Measurements from ENCODE around the gene ZFAND6. TPM values are rescaled to one million over a fixed set of nuclear protein-coding genes. Genes with fewer than 3 reads are reported as not detected.

Gene ZFAND6
- total RNA-seq, 4 donors from 2014 or later = 215 to 324 (median 226) TPM

DNA sequence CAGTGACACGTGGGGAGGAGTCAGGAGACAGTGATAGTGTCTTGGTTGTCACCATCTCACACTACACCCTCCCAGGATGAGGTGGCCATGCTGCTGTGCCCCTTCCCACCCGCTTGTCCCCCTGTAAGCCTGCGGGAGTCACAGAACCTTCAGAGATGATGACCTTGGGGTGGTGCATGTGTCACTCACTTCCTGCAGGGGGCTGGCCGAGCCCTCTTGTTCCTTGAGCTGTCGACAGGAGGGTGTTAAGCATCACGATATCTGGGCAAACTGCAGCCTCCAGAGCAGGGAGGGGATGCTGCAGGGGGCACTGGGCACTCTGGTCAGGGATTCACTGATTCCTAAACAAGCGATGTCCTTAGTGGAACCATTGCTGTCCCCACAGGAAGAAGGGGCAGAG, 121.0 kb downstream of the ZFAND6 start:
- intact Hi-C loops (cut with DNase I) = no loop called here
- no peaks in the 10 kb centered on the region for H3K27me3 ChIP-seq
- TF ChIP-seq, protein P1, sequence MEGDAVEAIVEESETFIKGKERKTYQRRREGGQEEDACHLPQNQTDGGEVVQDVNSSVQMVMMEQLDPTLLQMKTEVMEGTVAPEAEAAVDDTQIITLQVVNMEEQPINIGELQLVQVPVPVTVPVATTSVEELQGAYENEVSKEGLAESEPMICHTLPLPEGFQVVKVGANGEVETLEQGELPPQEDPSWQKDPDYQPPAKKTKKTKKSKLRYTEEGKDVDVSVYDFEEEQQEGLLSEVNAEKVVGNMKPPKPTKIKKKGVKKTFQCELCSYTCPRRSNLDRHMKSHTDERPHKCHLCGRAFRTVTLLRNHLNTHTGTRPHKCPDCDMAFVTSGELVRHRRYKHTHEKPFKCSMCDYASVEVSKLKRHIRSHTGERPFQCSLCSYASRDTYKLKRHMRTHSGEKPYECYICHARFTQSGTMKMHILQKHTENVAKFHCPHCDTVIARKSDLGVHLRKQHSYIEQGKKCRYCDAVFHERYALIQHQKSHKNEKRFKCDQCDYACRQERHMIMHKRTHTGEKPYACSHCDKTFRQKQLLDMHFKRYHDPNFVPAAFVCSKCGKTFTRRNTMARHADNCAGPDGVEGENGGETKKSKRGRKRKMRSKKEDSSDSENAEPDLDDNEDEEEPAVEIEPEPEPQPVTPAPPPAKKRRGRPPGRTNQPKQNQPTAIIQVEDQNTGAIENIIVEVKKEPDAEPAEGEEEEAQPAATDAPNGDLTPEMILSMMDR (IDR thresholded peaks at IDR 0.05) = no peak
- no peak for TF ChIP-seq POLR2A (IDR thresholded peaks at IDR 0.05)
- H3K4me1 ChIP-seq = peaks cover 3 to 13% of the 10 kb centered on the region in 2 donors
- DNase-seq = no peak
- peaks cover 3 to 7% of the 10 kb centered on the region in 2 donors for H3K36me3 ChIP-seq
- H3K4me3 ChIP-seq (replicated peaks in 1 of 3) = no peak overlapping the region
- H3K27ac ChIP-seq = no peak overlapping the region
- WGBS, 2 donors = 86 to 93% methylated on average over 4 to 7 of the region's 7 CpGs
- H3K9me3 ChIP-seq = no peaks in the 10 kb centered on the region

DNA sequence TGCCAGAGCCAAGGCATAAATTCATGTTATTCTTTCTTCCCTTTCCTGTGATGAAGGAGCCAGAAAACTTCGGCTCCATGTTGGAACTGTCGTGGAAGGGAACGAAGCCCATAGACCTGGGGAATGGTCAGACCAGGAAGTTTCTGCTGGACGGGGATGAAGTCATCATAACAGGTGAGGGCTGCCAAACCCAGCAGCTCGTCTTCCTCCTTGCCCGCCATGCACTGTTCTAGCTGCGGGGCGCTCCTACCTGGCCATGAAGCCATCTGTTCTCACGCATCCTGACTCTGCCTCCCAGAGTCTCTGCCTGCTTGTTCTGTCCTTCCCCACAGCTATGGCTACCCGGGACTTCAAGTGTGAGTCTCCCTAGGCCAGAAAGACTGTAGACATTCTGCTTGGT, 121.5 kb downstream of the ZFAND6 start:
- DNase-seq = no peak
- intact Hi-C loops (cut with DNase I) = no loop called here
- Histone ChIP-seq H3K4me1 (peaks cover 3 to 13% of the 10 kb centered on the region in 2 donors), H3K36me3 (peaks cover 3 to 10% of the 10 kb centered on the region in 2 donors), H3K27ac (no peak overlapping the region), H3K27me3 (no peaks in the 10 kb centered on the region), H3K9me3 (no peaks in the 10 kb centered on the region), H3K4me3 (replicated peaks in 1 of 3) (no peak overlapping the region)
- TF ChIP-seq POLR2A (IDR thresholded peaks at IDR 0.05) = no peak
- TF ChIP-seq, protein P1 (IDR thresholded peaks at IDR 0.05) = no peak
- 96% methylated on average over 10 of the region's 10 CpGs for WGBS, 2 donors

DNA sequence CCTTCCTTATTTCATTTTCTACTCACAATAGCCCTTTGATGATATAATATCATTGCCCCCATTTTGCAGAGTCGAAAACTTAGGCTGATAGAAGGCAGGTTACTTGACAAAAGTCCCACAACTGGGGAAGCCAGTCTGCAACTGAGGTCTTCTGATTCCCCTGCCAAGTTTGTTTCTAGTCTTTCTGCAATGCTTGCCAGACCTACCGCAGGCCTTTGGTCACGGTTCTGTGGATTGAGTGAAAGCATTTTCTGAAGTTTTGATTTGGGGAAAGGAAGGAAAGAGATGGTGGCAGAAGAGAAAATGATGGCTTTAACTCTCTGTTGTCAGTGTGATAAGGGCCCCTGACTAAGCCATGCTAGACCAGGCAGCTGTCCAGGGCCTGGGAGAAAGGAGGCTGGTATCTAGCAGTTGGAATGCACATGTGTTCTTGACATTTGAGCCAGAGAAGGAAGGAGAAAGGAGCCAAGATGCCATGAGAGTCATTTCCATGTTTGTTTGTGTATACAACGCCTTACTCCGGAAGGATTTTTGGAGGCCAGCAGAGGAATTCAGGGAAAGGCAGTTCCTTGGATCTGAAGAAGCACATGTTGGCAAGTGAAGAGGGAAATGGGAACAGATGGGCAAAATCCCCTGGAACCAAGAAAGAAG, 123.3 kb downstream of the ZFAND6 start:
- no peak for TF ChIP-seq POLR2A (IDR thresholded peaks at IDR 0.05)
- TF ChIP-seq, protein P1 (IDR thresholded peaks at IDR 0.05) = no peak

DNA sequence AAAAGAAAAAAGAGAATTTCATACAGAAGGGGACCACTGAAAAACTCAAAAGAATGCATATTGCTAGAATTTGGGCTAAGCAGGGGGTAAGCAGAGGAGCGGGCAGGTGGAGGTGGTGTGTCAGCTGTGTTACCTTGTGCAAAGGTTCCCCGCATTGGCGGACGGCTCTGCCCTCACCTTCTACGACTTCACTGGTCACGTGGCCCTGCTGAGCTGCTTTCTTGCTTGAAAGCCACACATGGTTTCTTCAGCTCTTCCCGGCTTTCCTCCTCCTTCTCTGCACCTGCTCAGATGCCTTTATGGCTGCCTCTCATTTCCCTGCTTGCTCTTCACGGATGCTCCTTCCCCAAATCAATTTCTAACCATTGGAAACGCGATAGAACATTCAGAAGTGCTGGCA, 123.8 kb downstream of the ZFAND6 start:
- DNase-seq = no peak
- Histone ChIP-seq H3K4me1 (peaks cover 3 to 9% of the 10 kb centered on the region in 2 donors), H3K27ac (no peak overlapping the region), H3K4me3 (replicated peaks in 1 of 3) (no peak overlapping the region), H3K36me3 (peaks cover 3 to 18% of the 10 kb centered on the region in 2 donors), H3K27me3 (no peaks in the 10 kb centered on the region), H3K9me3 (no peaks in the 10 kb centered on the region)
- WGBS, 2 donors = 93 to 94% methylated on average over 10 of the region's 10 CpGs
- intact Hi-C loops (cut with DNase I) = no loop called here
- TF ChIP-seq, protein P1 (IDR thresholded peaks at IDR 0.05) = no peak
- no peak for TF ChIP-seq POLR2A (IDR thresholded peaks at IDR 0.05)

More for the DNA sequence above, 123.3 kb downstream of the ZFAND6 start:
- intact Hi-C loops (cut with DNase I) = no loop called here
- no peaks in the 10 kb centered on the region for H3K9me3 ChIP-seq
- no peaks in the 10 kb centered on the region for H3K27me3 ChIP-seq
- peaks cover 3 to 18% of the 10 kb centered on the region in 2 donors for H3K36me3 ChIP-seq
- H3K4me3 ChIP-seq (replicated peaks in 1 of 3) = no peak overlapping the region
- DNase-seq = peak; percentile 30 to 54
- WGBS, 2 donors = 37 to 41% methylated on average over 5 of the region's 5 CpGs
- H3K27ac ChIP-seq = no peak overlapping the region
- peaks cover 3 to 9% of the 10 kb centered on the region in 2 donors for H3K4me1 ChIP-seq

DNA sequence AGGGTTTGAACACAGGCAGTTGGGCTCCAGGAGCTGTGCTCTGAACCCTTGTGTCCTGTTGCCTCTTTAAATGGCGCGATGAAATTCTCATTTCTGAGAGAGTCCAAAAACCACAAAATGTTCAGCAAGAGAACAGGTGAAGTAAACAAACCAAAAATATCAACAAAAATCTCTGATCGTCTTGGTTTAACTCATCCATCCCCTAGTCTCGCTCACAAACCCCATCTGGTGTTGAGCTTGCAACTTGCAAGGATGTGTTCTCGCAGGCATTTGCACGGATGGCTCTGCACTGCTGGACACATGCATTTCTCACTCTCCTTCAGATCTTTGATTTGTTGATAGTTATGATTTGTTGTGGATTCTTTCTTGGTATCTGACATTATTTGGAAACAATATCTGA, 124.4 kb downstream of the ZFAND6 start:
- no peaks in the 10 kb centered on the region for H3K27me3 ChIP-seq
- no peak for TF ChIP-seq POLR2A (IDR thresholded peaks at IDR 0.05)
- TF ChIP-seq, protein P1 (IDR thresholded peaks at IDR 0.05) = no peak
- peaks cover 3 to 9% of the 10 kb centered on the region in 2 donors for H3K4me1 ChIP-seq
- H3K9me3 ChIP-seq = no peaks in the 10 kb centered on the region
- intact Hi-C loops (cut with DNase I) = no loop called here
- H3K4me3 ChIP-seq (replicated peaks in 1 of 3) = no peak overlapping the region
- WGBS, 2 donors = 92 to 94% methylated on average over 6 of the region's 6 CpGs
- peaks cover 3 to 18% of the 10 kb centered on the region in 2 donors for H3K36me3 ChIP-seq
- H3K27ac ChIP-seq = no peak overlapping the region
- no peak for DNase-seq

Measured in thyroid gland (tissue), 4 donors.